Panc1 (cell line): Measurements from ENCODE around the gene BMX. TPM values are rescaled to one million over a fixed set of nuclear protein-coding genes. Genes with fewer than 3 reads are reported as not detected.

ENCODE experiments used
- ATAC-seq: fragments of 200-7000 bp; cut with Tn5 transposase; 2 replicates; pipeline ENCODE4 v1.9.1; 2020; ENCODE audit warnings: mild to moderate bottlenecking, moderate library complexity
- BruUV-seq: library from RNA; stranded (reverse); fragments of 400-500 nt; replicated peaks from 2 replicates; lab custom pipeline; 2021; lab: Mats Ljungman, UMichigan
- CTCF ChIA-PET: fragments of 300-600 bp; sonication (Branson Sonifier 250); formaldehyde crosslinking; loops from one replicate; lab custom pipeline; 2022; ENCODE audit warnings: antibody characterized with exemption; lab: Charles Lee
- POLR2A ChIA-PET: fragments of 300-600 bp; sonication (Branson Sonifier 250); formaldehyde crosslinking; loops from one replicate; lab custom pipeline; 2022; ENCODE audit warnings: antibody characterized with exemption; lab: Charles Lee
- DNase-seq: peaks from one replicate; pipeline ENCODE4 v3.0.0-alpha.2; 2010; ENCODE audit warnings: low read depth, low spot score
- H3K27ac ChIP-seq: 2 replicates; pipeline ENCODE4 v1.5.1; 2011; ENCODE audit warnings: mild to moderate bottlenecking, low read length, inconsistent platforms
- H3K27me3 ChIP-seq: fragments of 200-500 bp; sonication (Bioruptor generic); 2 replicates; pipeline ENCODE4 v1.6.0; 2014; ENCODE audit warnings: low read length, inconsistent platforms; ENCODE audit not compliant: control insufficient read depth, insufficient read depth
- H3K36me3 ChIP-seq: fragments of 200-500 bp; sonication (Bioruptor generic); 2 replicates; pipeline ENCODE4 v1.5.1; 2014; ENCODE audit warnings: inconsistent platforms, mild to moderate bottlenecking, low read length, moderate library complexity; ENCODE audit not compliant: control insufficient read depth, insufficient read depth
- H3K4me1 ChIP-seq: 2 replicates; pipeline ENCODE4 v1.5.1; 2011; ENCODE audit warnings: inconsistent platforms, mild to moderate bottlenecking, low read length, moderate library complexity; ENCODE audit not compliant: control insufficient read depth, insufficient read depth
- H3K4me3 ChIP-seq, 2 experiments: 2 replicates each; pipeline ENCODE4 v1.5.1; 2011 to 2012; ENCODE audit warnings: low read depth in 2 of 2, low read length in 2 of 2, mild to moderate bottlenecking in 2 of 2, inconsistent platforms in 1 of 2, moderate library complexity in 1 of 2
- H3K9me3 ChIP-seq: fragments of 200-500 bp; sonication (Bioruptor generic); 2 replicates; pipeline ENCODE4 v1.5.1; 2014; ENCODE audit warnings: low read depth, mild to moderate bottlenecking, inconsistent platforms, low read length, moderate library complexity; ENCODE audit not compliant: control insufficient read depth, insufficient read depth
- POLR2AphosphoS5 ChIP-seq: IDR thresholded peaks from 2 replicates; pipeline ENCODE4 v1.6.1; 2012; ENCODE audit warnings: mild to moderate bottlenecking, low read depth, low read length, moderate library complexity
- SIN3A ChIP-seq: IDR thresholded peaks from 2 replicates; pipeline ENCODE4 v1.6.1; 2012; ENCODE audit warnings: low read depth, mild to moderate bottlenecking, low read length, moderate library complexity, borderline replicate concordance; ENCODE audit not compliant: insufficient read depth
- TCF7L2 ChIP-seq: IDR thresholded peaks from 2 replicates; pipeline ENCODE4 v1.6.1; 2011; ENCODE audit warnings: mild to moderate bottlenecking, low read depth, low read length, inconsistent platforms
- in situ Hi-C: cut with HindIII; loops from 2 replicates; pipeline ENCODE4 v1.10.0; 2016; ENCODE audit warnings: low sequenced_read_pairs, low pct_unique_long_range_greater_than_20kb
- intact Hi-C: fragments of 100-400 bp; cut with micrococcal nuclease; formaldehyde crosslinking; loops from one replicate; pipeline ENCODE4 v1.10.0; 2022; ENCODE audit not compliant: unreplicated experiment
- total RNA-seq: library from RNA; stranded (reverse); gene quantifications from one replicate; pipeline ENCODE4 v1.2.1, GENCODE V29; 2021; ENCODE audit not compliant: unreplicated experiment
- TF ChIP-seq, protein P1 (sequence below): fragments of 450-650 bp; IDR thresholded peaks from 2 replicates; pipeline ENCODE4 v1.5.1; 2017; ENCODE audit warnings: mild to moderate bottlenecking
- TF ChIP-seq, protein P2 (sequence below), 2 experiments: IDR thresholded peaks; 2 replicates each; pipeline ENCODE4 v1.6.1; 2011 to 2012; ENCODE audit warnings: low read depth in 2 of 2, control low read depth in 1 of 2, low read length in 1 of 2, mild to moderate bottlenecking in 1 of 2, moderate library complexity in 1 of 2; ENCODE audit not compliant: insufficient read depth in 1 of 2

Gene BMX
- total RNA-seq, 1 experiment from 2014 or later, result not detected

DNA sequence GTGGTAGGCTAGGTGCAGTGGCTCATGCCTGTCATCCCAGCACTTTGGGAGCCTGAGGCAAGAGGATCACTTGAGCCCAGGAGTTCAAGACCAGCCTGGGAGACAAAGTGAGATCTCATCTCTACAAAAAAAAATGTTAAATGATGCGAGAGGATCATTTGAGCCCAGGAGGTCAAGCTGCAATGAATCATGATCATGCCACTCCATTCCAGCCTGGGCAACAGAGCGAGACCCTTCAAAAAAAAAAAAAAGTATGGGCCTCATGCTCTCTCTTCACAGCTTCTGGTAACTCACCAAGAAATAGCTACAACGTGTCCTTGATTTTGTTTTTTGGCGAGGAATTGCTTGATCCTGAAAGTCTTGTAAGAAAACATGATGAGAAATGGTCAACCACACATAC lies 98.9 kb downstream of the BMX start:
- Histone ChIP-seq H3K4me1 (no peaks in the 10 kb centered on the region), H3K27me3 (no peaks in the 10 kb centered on the region), H3K4me3 (no peak overlapping the region), H3K36me3 (no peaks in the 10 kb centered on the region), H3K27ac (no peak overlapping the region), H3K9me3 (no peaks in the 10 kb centered on the region)
- POLR2A ChIA-PET, result no interaction called here
- in situ Hi-C loops (no loop called here), intact Hi-C loops (no loop called here)
- DNase-seq (no peak), ATAC-seq (no peak)
- TF ChIP-seq, protein P1, sequence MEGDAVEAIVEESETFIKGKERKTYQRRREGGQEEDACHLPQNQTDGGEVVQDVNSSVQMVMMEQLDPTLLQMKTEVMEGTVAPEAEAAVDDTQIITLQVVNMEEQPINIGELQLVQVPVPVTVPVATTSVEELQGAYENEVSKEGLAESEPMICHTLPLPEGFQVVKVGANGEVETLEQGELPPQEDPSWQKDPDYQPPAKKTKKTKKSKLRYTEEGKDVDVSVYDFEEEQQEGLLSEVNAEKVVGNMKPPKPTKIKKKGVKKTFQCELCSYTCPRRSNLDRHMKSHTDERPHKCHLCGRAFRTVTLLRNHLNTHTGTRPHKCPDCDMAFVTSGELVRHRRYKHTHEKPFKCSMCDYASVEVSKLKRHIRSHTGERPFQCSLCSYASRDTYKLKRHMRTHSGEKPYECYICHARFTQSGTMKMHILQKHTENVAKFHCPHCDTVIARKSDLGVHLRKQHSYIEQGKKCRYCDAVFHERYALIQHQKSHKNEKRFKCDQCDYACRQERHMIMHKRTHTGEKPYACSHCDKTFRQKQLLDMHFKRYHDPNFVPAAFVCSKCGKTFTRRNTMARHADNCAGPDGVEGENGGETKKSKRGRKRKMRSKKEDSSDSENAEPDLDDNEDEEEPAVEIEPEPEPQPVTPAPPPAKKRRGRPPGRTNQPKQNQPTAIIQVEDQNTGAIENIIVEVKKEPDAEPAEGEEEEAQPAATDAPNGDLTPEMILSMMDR, result no peak
- TF ChIP-seq POLR2AphosphoS5 (no peak), TCF7L2 (no peak), SIN3A (no peak)
- TF ChIP-seq, protein P2, sequence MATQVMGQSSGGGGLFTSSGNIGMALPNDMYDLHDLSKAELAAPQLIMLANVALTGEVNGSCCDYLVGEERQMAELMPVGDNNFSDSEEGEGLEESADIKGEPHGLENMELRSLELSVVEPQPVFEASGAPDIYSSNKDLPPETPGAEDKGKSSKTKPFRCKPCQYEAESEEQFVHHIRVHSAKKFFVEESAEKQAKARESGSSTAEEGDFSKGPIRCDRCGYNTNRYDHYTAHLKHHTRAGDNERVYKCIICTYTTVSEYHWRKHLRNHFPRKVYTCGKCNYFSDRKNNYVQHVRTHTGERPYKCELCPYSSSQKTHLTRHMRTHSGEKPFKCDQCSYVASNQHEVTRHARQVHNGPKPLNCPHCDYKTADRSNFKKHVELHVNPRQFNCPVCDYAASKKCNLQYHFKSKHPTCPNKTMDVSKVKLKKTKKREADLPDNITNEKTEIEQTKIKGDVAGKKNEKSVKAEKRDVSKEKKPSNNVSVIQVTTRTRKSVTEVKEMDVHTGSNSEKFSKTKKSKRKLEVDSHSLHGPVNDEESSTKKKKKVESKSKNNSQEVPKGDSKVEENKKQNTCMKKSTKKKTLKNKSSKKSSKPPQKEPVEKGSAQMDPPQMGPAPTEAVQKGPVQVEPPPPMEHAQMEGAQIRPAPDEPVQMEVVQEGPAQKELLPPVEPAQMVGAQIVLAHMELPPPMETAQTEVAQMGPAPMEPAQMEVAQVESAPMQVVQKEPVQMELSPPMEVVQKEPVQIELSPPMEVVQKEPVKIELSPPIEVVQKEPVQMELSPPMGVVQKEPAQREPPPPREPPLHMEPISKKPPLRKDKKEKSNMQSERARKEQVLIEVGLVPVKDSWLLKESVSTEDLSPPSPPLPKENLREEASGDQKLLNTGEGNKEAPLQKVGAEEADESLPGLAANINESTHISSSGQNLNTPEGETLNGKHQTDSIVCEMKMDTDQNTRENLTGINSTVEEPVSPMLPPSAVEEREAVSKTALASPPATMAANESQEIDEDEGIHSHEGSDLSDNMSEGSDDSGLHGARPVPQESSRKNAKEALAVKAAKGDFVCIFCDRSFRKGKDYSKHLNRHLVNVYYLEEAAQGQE (IDR thresholded peaks at IDR 0.05; ENCODE audit: insufficient read depth in 1 of 2, low read depth in 2 of 2, low read length in 1 of 2), result no peak
- no TSS peak for BruUV-seq
- CTCF ChIA-PET, result no interaction called here

DNA sequence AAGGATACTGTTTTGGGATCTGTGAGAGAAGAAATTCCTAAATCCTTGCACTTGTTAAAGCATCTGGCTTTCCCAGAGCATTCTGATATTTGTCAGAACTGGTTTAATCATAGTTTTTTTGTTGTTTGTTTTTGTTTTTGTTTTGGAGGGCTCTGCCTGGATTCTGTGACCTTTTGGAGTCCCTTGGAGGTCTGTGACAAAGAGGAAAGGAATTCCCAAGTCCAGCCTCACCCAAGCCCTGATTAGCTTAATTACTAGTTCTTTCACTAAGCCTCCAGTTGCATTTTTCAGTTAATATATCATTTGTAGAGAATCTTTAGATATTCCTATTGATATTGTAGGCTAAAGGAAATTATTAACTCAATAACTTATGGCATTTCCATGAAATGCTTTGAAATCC lies 99.4 kb downstream of the BMX start:
- no peaks in the 10 kb centered on the region for H3K4me1 ChIP-seq
- TF ChIP-seq, protein P2 (IDR thresholded peaks at IDR 0.05; ENCODE audit: insufficient read depth in 1 of 2, low read depth in 2 of 2, low read length in 1 of 2), result no peak
- TF ChIP-seq, protein P1, result no peak
- TF ChIP-seq SIN3A (no peak), TCF7L2 (no peak), POLR2AphosphoS5 (no peak)
- H3K4me3 ChIP-seq, result no peak overlapping the region
- CTCF ChIA-PET, result no interaction called here
- no TSS peak for BruUV-seq
- no peak overlapping the region for H3K27ac ChIP-seq
- no peak for DNase-seq
- intact Hi-C loops, result no loop called here
- no peaks in the 10 kb centered on the region for H3K9me3 ChIP-seq
- in situ Hi-C loops, result no loop called here
- POLR2A ChIA-PET, result no interaction called here
- H3K27me3 ChIP-seq, result no peaks in the 10 kb centered on the region
- no peak for ATAC-seq
- H3K36me3 ChIP-seq, result no peaks in the 10 kb centered on the region
